Measurements from ENCODE around the gene KAZALD1.
A peak's percentile ranks its signal among the peaks of the same experiment; 100 is the strongest.

Gene KAZALD1

DNA sequence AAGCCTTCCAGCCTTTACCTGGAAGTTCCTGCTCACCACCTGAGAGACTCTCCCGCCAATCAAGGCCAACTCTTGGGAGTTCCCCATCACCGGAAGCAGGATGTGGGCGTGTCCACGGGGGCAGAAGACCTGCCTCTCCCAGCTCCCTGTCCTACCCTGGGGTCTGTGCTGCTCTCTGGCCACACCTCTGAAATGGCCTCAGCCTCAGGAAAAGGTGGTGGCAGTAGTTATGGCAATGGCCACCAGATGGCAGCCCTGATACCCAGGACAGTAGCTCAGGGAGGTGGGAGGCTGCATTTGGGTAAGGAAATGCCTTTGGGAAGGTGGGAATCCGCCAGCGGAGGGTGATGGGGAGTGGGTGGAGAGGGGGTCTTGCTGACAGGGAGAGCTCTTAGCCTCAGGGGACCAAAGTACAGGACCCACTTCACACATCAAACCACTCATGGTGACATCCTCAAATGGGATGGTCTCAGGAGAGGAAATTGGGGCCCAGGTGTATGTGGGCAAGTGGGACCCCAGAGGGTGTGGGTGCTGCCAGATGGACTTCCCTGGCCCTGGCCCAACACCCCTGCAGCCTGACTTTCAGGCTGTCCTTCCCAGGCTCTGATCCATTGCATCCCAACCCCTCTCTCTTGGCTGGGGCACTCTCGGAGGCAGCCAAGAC, 33.9 kb downstream of the KAZALD1 start:
- DNase-seq (ENCODE audit: low spot score), result peak; percentile 75

DNA sequence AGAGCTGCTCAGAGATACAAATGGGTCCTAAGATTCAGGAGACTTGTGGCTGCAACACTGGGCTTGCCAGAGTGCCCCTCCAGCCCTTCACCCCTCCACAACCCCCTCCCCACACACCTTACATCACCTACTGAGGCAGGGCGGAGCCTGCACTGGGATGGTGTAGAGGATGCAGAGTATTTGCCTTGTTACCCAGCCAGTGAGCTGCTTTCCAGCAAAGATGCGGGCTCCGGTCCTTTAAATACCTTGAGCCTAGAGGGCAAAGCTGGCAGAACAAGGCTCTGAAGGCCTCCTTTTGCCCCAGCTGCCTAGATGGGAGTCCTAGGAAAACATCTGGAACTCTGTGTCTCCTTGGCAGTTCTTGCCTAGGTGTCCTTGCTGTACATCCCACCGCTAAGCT, 34.6 kb downstream of the KAZALD1 start:
- no peak for DNase-seq (ENCODE audit: low spot score)

DNA sequence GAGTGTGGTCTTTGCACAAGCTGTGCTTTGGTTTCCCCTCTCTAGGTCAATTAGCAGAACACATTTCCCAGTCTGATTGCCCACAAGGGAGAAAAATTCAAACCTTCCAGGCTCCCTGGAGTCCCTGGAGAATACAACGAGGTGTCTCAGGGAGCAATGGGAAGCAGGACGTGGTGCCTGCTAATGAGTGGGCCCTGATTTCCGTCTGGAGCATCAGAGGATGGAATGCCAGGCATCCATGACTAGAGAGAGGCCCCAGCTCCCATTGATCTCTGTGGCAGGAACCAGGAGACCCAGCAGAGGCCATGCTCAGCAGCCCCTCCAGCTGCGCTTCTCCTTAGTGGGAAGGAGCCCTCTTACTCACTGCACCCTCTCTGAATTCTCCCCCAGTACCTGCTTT, 36.1 kb downstream of the KAZALD1 start:
- DNase-seq (ENCODE audit: low spot score), result no peak

DNA sequence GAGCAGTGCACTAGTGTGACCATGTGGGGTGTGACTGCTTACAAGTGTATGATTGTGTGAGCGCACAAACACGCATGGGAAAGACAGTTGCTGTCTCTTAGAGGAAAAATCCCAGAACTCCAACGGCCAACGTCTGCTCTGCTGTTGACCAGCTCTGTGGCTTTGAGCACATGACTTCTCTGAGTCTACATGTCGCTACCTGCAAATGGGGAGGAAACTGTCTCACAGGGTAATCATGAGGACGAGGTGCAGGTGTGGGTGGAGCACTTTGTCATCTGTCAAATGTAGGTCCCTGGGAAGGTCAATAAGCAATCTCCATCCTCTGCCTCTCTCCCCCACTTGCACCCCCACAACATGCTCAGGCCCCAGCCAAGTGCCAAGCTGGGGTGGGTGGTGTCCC, 38.1 kb downstream of the KAZALD1 start:
- no peak for DNase-seq (ENCODE audit: low spot score)

DNA sequence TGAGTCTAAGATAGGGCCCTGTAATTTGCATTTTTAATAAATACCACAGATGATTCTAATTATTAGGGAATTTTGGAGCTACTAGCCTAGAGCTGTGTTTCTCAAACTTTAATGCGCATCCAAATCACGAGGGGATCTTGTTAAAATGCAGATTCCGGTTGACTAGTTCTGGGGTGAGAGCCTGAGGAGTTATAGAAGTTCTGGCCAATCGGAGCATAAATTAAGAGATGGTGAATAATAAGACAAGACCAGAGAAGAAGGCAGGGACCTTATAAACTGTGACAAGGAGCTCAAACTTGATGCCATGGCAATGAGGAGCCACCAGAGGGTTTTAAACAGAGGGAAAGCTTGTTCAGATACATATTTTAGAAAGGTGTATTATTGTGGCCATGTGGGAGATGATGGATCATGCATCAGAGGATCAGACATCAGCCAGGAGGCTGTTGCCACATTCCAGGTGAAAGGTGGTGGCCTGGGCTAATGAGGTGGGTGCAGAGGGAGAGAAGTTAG, 39.6 kb downstream of the KAZALD1 start:
- no peak for DNase-seq (ENCODE audit: low spot score)

DNA sequence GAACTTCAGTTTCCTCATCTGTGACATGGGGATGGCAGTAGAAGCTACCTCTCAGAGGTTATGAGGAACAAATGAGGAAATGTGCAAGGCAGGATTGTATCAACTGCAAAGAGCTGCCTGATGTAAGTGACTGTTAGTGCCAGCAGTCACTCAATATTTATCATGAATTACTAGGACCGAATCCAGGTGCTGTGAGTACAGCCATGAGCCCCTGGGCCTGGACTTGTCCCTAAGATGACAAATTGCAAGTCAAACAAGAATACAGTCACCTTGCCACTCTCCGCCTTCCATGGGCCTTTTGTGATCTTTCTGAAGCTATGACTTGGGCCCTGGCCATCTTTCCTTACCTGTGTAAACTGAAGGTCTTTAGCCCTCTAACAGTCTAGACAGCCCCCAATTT, 41.6 kb downstream of the KAZALD1 start:
- no peak for DNase-seq (ENCODE audit: low spot score)

DNA sequence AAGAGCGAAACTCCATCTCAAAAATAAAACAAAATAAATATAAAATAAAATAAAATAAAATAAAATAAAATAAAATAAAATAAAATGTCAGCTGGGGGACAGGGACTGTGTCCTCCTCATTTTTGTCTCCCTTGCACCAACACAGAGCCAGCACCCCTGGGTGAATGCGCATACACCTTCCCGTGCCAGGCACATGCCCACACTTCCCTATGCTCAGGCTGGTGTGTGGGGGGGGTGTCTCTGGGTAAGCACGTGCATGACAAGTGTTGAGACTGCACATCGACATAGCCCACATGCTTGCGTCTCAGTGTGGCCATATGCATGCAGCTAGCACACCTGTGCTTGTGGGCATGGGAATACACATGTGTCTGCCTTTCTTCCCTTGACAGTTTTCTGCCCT, 44.6 kb downstream of the KAZALD1 start:
- DNase-seq (ENCODE audit: low spot score), result no peak

DNA sequence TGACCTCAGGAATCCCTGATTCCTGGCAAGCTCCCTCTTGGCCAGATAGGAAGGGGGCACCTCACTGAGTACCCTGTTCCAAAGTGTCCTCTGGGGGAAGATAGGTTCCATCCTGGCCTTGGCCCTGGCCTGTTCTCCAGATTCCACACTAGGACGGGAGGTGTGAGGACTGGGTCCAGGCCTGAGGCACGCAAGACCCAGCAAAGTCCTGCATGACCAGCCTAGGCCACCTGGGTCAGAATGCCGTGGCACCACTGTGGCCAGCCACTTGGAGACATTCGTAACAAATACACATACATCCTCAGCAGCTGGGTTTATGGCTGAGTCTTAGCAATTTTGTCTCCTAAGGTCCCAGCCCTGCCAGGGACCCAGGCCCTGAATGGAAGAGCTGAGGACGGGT, 46.0 kb downstream of the KAZALD1 start:
- no peak for DNase-seq (ENCODE audit: low spot score)

DNA sequence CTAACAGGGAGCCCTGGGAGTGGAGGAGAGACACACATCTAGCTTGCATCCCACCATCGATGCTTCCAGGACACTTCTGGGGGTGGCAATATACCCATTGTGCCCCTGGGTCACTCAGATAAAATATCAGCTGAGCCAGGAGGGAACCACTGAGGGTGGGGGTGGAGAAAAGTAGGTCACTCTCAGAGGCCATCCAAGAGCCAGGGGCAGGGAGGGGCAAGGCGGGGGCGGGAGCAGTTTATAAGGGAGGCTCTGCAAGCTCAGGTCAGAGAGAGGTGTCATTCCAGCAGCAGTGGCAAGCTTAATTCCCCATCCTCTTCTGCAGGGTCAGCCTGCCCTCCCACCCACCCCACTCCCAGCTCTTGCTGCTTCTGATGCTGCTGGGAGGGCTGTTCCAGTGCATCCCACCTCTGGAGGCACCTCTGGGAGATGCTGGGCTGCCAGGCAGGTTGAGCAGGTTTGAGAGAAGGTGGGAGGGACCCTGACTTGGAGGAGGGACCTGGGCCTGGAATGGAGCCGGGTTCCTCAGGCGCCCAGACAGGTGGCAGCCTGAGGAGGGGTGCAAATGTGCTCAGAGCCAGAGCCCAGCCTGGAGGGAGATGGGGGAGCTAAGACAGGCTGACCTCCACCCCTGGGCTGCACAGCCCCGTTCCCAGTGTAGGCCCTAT, 49.2 kb downstream of the KAZALD1 start:
- DNase-seq (ENCODE audit: low spot score), result no peak

DNA sequence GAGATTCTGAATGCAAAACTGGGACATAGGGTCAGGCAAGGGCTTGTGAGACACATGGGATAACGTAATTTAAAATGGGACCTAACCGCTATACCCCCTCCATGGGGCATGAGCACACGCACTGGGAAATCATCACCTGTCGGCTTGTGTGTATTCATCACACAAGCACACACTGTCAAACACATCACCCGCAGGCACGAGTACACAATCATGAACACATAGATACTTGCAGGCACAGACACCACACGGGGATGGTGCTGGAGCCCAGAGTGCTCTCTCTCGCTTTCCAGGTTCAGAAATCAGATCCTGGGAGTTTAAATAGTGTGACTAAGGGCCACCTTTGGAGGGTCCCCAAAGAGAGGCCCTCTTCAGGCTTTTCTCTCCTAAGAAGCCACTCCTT, 49.8 kb downstream of the KAZALD1 start:
- no peak for DNase-seq (ENCODE audit: low spot score)

DNA sequence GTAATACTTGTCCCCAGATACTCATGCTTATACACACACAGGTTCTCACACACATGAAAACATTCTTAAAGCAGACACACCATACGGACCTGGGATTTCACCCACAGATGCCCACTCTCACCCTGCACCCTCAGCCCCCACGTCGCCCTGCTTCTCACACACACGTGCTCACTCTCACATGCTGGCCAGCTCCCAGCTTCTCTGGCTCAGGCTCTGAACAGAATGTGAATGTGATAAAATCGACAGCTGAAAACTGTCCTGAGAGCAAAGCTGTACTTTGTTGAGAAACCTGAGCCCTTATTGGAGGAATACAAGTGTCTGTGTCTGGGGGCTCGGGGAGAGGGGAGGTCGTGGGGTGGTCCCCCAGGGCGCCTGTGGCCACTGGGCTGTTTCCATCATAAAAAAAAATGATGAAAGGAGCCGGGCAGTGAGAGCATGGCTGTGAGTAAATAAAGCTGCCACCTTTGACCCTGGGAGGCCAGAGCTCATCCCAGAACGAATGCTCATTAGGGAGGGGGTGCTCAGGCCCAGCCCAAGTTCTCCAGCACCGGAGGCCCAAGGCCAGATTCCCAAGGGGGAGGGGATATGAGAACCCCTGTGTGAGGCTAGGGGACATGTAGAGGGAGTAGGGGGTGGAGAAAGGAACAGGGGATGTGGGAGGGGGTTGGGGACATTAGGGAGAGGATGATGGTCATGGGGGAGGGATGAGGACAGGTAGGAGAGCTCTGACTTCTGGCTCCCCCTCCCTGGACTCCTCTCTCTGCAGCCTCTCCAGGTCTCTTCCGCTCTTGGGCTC, 51.2 kb downstream of the KAZALD1 start:
- no peak for DNase-seq (ENCODE audit: low spot score)

DNA sequence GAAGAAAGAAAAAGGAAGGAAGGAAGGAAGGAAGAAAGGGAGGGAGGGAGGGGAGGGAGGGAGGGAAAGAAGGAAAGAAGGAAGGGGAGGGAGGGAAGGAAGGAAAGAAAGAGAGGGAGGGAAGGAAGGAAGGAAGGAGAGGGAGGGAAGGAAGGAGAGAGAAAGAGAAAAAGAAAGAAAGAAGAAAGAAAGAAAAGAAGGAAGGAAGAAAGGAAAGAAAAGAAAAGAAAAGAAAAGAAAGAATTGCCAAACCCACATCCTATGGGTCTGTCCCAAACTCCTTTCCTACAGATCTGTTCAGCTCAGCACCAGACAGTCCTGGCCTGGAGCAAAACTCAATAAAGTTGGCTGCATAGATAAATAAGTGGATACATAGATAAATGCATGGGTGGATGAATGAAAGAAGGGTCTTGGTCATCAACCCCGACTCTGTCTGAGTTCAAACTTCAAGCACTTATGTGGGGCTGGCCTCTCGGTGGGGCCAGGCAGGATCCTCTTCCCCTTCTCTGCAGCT, 52.2 kb downstream of the KAZALD1 start:
- no peak for DNase-seq (ENCODE audit: low spot score)

DNA sequence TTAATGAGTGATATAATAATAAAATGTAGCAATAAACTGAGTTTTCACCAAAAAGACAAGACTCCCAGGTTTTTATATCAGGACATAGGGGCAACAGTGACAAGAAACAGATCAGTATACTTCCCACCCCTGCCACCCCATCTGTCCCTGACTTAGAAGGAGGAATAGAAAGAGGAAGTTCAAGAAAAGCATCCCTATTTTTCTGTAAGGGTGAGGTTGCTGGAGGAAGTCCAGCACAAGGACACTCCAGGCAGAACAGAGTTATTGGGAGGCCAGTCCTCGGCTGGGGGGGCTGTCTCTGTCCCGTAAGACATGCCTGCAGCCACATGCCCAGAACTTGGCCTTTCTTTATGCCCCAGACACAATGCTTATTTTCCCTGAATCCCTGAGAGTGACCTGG, 52.9 kb downstream of the KAZALD1 start:
- no peak for DNase-seq (ENCODE audit: low spot score)

Data from AG08396 (cell line).